DMS 273 (cell line): ENCODE results near the gene PCDHGA3.
"Not testable (repeated sequence)": the region's sequence is repeated elsewhere in the genome, so short reads cannot be mapped to it uniquely, and the experiment has no call there.

Experiments used
- DNase-seq: peaks from one replicate; lab custom pipeline; 2025; ENCODE audit not compliant: unreplicated experiment; lab: John Stamatoyannopoulos, UW

PCDHGA3 gene

DNA sequence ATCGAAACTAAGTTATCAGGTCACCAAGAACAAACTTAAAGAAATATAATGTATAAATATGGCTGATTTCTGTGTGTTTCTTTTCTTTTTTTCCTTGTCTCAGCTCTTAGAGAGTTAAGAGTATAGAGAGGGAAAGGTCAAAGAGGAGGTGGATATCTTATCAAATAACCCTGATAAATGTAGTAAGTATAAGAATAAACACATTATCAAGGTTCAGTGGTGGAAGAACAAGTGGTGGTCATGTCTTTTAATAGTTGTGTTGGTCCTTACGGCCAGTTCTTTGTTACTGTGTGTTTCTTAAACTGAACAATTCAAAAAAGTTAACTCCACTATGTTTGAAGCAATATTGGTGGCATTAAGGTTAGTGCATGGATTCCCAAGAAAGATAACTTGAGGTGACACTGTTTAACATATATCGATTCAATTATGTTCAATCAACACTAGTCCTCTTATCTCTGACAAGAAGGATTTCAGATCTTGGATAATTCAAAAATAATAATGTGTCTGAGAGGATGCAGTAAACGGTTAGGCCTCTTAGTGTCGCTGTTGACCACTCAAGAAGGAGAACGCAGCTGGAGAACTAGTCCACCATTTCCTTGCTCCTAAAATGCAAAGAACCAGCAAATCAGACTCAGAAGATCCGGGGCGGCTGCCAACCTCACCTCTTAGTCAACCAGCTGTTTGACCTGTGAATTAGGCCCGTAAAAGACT lies at the start of gene PCDHGA3:
Gene PCDHGA3 (plus strand): TSS at position 588 of the 711 bp plus-strand sequence. CDS start 205 bp downstream, outside the sequence.
- peak; percentile 9 for DNase-seq

DNA sequence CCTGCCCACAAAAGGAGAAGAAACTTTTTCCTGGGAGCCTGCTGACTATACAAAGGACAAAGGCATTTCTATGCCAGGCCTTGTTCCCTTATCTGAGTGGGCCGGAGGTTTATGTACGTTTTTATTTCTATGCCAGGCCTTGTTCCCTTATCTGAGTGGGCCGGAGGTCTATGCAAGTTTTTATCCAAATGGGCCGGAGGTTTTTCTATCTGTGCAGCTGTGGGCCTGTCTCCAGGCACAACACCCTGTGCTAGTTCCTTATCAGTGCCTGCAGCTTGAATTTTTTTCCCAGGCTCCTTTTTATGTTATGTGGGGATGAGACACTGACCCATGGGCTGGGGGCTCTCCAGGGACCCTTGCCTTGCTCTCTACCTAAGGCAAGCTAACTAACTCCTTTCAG lies 45.3 kb upstream of the PCDHGA3 start:
- no peak for DNase-seq

DNA sequence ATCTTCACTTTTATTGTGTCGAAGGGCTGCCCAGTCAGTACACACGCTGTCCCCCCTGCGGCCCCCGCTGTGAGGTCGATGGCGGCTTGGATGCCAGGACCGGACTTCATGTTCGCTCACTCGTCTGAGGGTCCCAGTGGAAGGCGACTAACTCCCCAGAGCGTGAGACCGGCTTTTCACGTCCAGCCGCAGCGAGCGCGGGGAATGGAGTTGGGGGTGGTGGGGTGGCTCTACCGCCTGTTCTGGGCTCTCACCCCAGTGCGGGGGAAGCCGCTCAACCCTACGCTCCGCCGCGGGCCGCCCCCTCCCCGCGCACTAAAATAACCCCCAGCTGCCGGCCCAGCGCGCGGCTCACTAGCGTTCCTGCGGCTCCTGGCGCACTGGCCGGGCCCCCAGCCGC lies 39.9 kb upstream of the PCDHGA3 start, which contains the start of gene SLC25A2:
Gene SLC25A2 (minus strand): TSS at position 294 of the 400 bp plus-strand sequence. CDS start 184 bp downstream, at position 110.
- no peak for DNase-seq

DNA sequence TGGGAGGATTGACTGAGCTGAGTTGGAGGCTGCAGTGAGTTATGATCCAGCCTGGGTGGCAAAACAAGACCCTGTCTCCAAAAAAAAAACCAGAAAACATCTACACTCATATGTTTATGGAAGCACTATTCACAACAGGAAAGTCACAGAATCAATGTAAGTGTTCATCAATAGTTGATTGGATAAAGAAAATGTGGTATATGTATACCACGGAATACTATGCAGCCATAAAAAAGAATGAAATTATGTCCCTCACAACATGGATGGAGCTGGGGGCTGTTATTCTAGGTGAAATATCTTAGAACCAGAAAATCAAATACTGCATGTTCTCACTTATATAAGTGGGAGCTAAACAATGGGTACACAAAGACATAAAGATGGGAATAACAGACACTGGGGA lies 37.0 kb upstream of the PCDHGA3 start:
- DNase-seq: no peak

DNA sequence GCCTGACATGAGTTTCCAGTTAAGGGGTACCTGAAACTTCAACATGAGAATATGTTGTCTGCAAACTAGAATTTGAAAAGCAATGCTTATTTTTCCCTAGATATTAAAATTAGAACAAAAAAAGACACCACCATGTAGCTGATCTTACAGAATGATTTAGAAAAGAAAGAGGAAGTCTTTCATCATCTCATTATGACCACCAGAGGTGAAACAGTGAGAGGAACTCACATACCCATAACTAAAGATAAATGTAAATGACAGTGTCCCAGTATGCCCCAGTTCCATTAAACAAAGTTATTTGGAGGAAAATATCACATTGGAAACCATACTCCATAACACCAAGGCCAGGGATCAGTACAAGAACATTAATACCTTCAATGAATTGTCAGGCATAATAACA lies 29.9 kb upstream of the PCDHGA3 start:
- no peak for DNase-seq

DNA sequence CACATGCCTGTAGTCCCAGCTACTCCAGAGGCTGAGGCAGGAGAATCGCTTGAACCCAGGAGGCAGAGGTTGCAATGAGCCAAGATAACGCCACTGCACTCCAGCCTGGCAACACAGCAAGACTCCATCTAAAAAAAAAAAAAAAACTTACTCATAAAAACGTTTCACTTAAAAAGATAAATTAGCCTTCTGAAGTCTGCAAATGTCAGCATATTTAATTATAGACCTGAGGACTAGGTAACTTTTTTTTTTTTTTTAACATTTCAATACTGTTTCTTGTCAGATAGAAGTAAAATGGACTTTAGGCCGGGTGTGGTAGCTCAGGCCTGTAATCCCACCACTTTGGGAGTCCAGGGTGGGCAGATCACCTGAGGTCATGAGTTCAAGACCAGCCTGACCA lies 26.7 kb upstream of the PCDHGA3 start:
- not testable (repeated sequence) for DNase-seq

DNA sequence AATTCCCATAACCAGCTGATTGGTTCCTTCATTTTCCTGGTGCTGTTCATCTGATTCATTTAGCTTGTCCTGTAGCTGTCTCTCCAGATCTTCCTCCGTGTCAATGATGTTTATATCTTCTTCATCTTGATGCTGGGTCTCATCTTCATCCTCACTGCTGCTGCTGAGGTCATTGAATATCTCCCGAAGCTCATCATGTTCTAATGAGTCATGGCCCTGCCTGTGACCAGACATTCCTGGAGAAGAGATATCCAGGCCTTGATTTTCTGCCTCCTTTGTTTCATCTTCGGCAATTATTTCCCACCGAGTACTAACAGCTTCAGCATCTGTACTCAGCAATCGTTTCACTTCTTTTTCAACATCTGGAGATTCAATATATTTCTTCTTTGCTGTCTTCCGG lies 24.4 kb upstream of the PCDHGA3 start:
- no peak for DNase-seq

DNA sequence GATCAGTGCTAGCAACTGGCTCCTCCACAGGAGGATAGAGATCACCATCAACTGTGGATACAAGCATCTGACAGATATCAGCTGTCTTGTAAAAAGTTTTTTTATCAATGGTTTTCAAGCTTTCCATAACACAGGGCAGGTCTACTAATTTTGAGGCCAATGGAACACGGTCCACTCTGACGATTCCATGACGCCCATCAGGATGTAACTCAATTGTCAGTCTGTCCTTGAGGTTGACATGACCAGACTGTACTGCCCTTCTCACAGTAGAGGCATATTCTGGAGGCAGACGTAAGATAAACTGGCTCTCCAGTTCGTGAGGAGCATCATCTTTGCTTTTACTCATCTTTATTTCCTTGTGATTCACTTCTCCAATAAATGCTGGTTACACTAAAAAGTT lies 23.9 kb upstream of the PCDHGA3 start:
- no peak for DNase-seq

DNA sequence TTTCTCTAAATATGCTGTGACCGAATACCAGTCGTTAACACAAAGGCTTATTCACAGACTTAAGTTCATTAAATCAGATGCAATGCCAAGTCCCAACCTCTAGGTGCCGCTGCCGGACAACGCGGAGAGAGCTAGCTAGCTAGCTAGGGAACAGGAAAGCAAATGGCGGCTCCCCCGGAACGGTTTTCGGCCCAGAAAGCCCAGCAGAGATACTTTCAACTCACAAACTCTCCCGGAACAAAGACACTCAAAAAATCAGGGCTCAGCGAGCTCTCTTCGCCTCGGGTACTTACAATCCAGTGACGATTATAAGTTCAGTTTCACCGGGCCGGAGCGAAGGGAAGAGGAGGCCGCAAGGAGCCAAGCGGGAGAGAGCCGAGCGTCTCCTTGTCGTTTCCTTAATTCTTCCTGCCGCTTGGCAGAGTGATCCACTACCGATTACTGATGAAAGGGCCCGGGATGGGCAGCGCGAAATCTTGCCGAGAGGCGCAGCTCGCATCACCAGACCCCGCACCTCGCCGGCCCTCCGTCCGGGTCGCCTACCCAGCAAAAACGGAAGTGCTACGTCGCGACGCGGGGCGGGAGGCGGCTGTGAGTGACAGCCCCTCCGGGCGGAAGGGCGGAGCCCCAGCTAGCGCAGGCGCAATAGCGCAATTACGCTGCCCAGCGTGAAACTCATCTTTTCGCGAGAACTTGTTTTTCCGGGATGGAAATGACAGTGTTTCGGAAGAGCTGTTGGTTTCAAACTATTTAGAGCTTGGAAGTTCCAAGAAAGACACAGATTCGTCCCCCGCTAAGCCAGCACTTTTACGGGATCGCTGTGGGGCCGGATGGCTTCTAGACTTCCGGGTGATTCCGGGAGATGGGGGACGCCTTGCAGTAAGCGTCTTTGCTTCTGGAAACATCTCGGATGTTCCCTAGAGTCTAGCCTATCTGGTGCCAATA lies 23.1 kb upstream of the PCDHGA3 start, which contains the start of gene TAF7:
Gene TAF7 (minus strand): TSS at position 560 of the 945 bp plus-strand sequence. CDS start 740 bp downstream, outside the sequence.
- peak; percentile 97 for DNase-seq

DNA sequence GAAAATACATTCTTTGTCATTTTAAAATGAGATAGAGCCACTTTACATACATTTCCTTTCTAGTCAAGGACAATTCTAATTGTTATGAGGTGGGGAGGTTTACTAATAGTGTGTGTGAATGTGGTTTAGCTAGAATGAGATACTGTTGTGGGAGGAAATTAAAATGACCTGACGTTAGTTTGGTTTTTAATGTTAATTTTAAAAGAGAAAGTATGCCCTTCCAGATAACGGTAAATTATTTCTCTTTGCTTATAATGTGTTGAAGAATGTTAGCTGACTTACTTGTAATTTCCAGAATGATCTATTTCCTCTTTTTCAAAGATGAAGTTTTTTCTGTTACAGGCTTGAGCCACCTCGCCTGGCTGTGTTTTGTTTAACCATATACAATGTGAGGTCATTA lies 21.4 kb upstream of the PCDHGA3 start:
- DNase-seq: no peak

DNA sequence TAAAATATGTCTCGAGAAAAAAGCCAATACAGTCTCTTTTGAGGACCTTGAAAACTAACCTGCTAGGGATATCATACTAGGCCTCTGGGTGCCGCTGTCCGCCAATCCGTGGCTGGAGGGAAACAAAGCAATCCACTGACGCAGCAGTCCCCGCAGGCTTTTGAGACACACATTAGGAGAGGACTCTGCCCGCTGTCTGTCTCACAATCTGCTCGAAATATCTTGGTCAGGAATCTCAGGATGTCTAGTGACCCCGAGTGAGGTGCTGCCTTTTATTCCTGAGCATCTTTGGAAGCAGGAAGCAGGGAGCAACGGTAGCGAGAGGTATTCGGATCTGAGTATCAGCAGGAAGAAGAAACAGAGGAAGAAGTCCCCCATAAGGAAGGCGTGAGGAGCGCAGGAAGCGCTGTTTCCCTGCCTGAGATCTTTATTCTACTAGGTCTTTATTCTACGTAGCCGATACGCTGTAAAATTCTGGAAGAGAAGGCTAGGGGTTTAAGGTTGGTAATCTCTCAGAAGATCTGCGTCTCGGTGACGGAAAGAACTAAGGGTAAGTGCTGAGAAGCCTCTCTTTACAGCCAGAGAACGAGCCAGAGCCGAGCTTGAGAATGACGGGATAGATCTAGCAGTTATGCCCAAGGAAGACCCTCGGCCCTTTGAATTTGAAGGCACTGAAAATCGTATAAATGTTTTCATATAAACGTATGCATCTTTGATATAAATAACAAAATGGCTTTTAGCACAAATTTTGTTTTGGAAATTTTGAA lies 17.4 kb upstream of the PCDHGA3 start:
- DNase-seq: no peak

DNA sequence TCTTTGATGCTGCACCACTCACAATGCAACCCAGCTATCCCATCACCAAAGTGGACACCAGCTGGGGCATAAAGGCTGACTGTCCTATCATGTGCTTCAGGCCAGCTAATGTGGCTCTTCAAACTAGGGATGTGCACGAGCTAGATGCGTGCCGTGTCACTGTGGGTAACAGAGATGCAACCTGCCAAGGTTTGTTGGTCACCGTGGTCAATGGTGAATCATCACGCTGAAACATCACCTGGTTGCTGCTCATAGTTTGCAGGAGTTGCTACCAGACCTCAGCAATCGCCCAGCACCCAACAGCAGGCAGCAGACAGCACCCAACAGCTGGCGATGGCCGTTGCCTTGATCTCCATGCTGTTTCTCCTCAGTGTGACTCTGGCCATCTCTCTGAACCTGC lies 15.4 kb upstream of the PCDHGA3 start:
- no peak for DNase-seq

DNA sequence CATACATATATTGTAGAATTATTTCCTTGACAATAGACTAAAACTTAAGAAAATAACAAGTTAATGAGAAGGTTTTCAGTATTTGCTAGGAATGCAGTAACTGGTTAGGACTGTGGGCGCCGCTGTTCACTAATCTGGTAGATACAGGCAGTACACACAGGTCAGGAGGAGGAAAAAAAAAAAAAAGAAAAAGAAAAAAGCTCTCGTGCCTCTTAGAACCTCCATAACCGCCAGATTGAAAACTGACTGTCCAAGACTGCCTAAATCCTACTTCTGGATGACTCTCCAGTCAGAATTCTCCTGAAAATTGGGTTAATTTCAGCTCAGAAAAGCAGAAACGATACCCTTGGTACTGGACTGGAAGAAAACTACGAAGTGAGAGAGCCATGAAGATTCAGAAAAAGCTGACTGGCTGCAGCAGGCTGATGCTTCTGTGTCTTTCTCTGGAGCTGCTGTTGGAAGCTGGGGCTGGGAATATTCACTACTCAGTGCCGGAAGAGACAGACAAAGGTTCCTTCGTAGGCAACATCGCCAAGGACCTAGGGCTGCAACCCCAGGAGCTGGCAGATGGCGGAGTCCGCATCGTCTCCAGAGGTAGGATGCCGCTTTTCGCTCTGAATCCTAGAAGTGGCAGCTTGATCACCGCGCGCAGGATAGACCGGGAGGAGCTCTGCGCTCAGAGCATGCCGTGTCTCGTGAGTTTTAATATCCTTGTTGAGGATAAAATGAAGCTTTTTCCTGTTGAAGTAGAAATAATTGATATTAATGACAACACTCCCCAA lies 13.1 kb upstream of the PCDHGA3 start, which contains the start of gene PCDHGA1:
Gene PCDHGA1 (plus strand): TSS at position 216 of the 782 bp plus-strand sequence.
- peak; percentile 51 for DNase-seq

DNA sequence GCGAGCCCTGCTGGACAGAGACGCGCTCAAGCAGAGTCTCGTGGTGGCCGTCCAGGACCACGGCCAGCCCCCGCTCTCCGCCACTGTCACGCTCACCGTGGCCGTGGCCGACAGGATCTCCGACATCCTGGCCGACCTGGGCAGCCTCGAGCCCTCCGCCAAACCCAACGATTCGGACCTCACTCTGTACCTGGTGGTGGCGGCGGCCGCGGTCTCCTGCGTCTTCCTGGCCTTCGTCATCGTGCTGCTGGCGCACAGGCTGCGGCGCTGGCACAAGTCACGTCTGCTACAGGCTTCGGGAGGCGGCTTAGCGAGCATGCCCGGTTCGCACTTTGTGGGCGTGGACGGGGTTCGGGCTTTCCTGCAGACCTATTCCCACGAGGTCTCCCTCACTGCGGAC lies 11.1 kb upstream of the PCDHGA3 start:
- DNase-seq: not testable (repeated sequence)

DNA sequence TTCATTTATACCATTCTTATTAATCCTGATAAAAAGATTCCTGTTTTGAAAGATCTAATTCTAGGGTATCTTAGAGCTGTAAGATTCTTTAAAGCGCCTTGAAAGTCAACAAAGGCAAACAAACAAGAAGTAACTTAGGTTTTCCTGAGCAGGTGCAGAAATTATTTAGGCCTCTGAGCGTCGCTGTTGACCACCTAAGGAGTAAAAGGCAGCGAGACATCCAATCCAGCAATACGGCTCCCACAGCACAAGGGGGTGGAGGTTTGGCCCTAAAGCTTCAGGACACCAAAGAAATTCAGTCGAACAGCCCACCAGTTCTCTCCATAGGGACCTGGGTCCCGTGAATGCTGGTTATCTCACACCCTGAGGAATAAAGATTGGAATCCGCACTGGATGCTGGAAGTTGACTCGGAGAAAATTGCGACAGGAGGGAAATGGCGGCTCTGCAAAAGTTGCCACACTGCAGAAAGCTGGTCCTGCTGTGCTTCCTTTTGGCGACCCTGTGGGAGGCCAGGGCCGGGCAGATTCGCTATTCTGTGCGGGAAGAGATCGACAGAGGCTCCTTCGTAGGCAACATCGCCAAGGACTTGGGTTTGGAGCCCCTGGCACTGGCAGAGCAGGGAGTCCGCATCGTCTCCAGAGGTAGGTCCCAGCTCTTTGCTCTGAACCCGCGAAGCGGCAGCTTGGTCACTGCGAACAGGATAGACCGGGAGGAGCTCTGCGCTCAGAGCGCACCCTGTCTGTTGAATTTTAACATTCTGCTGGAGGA lies 4.9 kb upstream of the PCDHGA3 start, which contains the start of gene PCDHGA2:
Gene PCDHGA2 (plus strand): TSS at position 223 of the 769 bp plus-strand sequence.
- DNase-seq: peak; percentile 38

DNA sequence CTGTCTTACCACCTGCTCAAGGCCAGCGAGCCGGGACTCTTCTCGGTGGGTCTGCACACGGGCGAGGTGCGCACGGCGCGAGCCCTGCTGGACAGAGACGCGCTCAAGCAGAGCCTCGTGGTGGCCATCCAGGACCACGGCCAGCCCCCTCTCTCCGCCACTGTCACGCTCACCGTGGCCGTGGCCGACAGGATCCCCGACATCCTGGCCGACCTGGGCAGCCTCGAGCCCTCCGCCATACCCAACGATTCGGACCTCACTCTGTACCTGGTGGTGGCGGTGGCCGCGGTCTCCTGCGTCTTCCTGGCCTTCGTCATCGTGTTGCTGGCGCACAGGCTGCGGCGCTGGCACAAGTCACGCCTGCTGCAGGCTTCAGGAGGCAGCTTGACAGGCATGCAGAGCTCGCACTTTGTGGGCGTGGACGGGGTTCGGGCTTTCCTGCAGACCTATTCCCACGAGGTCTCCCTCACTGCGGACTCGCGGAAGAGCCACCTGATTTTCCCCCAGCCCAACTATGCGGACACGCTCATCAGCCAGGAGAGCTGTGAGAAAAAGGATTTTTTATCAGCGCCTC lies 2.8 kb upstream of the PCDHGA3 start:
- not testable (repeated sequence) for DNase-seq

DNA sequence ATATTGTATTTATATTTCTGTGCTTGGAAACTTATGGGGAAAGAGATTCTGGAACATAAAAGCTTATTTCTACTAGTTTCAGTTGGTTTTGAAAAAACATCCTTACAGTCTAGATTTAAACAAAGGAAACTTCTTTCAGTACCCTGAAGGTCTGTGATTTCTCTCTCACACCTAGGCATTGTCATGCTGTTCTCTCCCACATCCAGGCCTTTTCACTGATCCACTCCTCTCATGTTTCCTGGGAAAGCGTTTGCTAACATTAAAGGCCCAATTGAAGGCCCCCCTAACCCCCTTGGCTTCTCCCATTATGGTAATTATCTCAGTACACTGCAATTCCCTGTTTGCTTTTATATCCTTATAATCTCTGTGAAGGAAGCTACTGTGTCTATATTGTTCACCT lies 856 bp upstream of the PCDHGA3 start:
- DNase-seq: no peak

DNA sequence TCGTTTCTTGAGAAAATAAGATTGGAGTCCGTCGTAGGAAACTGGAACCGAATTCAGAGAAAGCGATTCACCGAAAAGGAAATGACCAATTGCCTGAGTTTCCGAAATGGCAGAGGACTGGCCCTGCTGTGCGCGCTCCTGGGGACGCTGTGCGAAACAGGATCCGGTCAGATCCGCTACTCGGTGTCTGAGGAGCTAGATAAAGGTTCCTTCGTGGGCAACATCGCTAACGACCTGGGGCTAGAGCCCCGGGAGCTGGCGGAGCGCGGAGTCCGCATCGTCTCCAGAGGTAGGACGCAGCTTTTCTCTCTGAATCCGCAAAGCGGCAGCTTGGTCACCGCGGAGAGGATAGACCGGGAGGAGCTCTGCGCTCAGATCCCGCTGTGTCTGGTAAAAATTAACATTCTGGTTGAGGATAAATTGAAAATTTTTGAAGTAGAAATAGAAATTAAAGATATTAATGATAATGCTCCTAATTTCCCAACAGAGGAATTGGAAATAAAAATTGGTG lies 379 bp downstream of the PCDHGA3 start:
- no peak for DNase-seq

DNA sequence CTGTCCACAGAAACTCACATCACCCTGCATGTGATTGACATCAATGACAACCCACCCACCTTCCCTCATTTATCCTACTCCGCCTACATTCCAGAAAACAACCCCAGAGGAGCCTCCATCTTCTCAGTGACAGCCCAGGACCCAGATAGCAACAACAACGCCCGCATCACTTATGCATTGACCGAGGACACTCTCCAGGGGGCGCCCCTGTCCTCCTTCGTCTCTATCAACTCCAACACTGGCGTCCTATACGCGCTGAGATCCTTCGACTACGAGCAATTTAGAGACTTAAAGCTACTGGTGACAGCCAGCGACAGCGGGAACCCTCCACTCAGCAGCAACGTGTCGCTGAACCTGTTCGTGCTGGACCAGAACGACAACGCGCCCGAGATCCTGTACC lies 1.7 kb downstream of the PCDHGA3 start:
- no peak for DNase-seq
